Fibroblast of lung (primary cell): Measurements from ENCODE around the gene CAVIN3. TPM values are rescaled to one million over a fixed set of nuclear protein-coding genes. Genes with fewer than 3 reads are reported as not detected.

Source experiments
- DNase-seq, 2 donors: peaks; one replicate each; pipeline versions ENCODE4 v3.0.0 to v3.0.0-alpha.2; 2010; ENCODE audit warnings: low read depth in 2 of 2
- H2AFZ ChIP-seq: 2 replicates; pipeline ENCODE4 v1.5.1; 2012; ENCODE audit warnings: low read length, control low read depth, inconsistent platforms
- H3K27ac ChIP-seq: 2 replicates; pipeline ENCODE4 v1.5.1; 2011; ENCODE audit warnings: low read length, control low read depth; ENCODE audit not compliant: insufficient read depth
- H3K27me3 ChIP-seq: 2 replicates; pipeline ENCODE4 v1.5.1; 2011; ENCODE audit warnings: mild to moderate bottlenecking, low read length; ENCODE audit not compliant: control insufficient read depth, insufficient read depth
- H3K36me3 ChIP-seq: 2 replicates; pipeline ENCODE4 v1.5.1; 2011; ENCODE audit warnings: low read length; ENCODE audit not compliant: control insufficient read depth, insufficient read depth
- H3K4me1 ChIP-seq: 2 replicates; pipeline ENCODE4 v1.5.1; 2011; ENCODE audit warnings: low read length; ENCODE audit not compliant: control insufficient read depth, insufficient read depth; ENCODE audit errors: extremely low read depth
- H3K4me2 ChIP-seq: 2 replicates; pipeline ENCODE4 v1.5.1; 2011; ENCODE audit warnings: low read length, control low read depth; ENCODE audit not compliant: insufficient read depth; ENCODE audit errors: extremely low read depth
- H3K4me3 ChIP-seq, 4 experiments: fragments of 200-600 bp in 1 of 4; sonication (generic) in 1 of 4; replicated peaks in 1 of 4; 2 replicates each; pipeline ENCODE4 v1.5.1; 2011 to 2016; ENCODE audit warnings: low read length in 4 of 4, low read depth in 3 of 4, mild to moderate bottlenecking in 3 of 4, control low read depth in 2 of 4, inconsistent platforms in 1 of 4, mixed read lengths in 1 of 4; ENCODE audit not compliant: insufficient read depth in 1 of 4; ENCODE audit errors: control extremely low read depth in 1 of 4
- H3K79me2 ChIP-seq: 2 replicates; pipeline ENCODE4 v1.5.1; 2012; ENCODE audit warnings: mild to moderate bottlenecking, low read length, inconsistent platforms; ENCODE audit not compliant: control insufficient read depth, insufficient read depth
- H3K9ac ChIP-seq: 2 replicates; pipeline ENCODE4 v1.5.1; 2011; ENCODE audit warnings: mild to moderate bottlenecking, low read length, control low read depth; ENCODE audit not compliant: insufficient read depth
- H3K9me3 ChIP-seq: 2 replicates; pipeline ENCODE4 v1.5.1; 2012; ENCODE audit warnings: low read depth, low read length; ENCODE audit not compliant: control insufficient read depth, insufficient read depth
- H4K20me1 ChIP-seq: 2 replicates; pipeline ENCODE4 v1.5.1; 2011; ENCODE audit warnings: low read length; ENCODE audit not compliant: control insufficient read depth, insufficient read depth; ENCODE audit errors: extremely low read depth
- CTCF ChIP-seq, 2 donors: IDR thresholded peaks in 1 of 2; conservative IDR thresholded peaks in 1 of 2; 1 replicate in 1 of 2; 2 replicates in 1 of 2; pipeline ENCODE4 v1.5.1; 2011 to 2012; ENCODE audit warnings: low read length in 2 of 2, control low read depth in 1 of 2, inconsistent platforms in 1 of 2, low read depth in 1 of 2, mild to moderate bottlenecking in 1 of 2
- EZH2 ChIP-seq: IDR thresholded peaks from 2 replicates; pipeline ENCODE4 v1.5.1; 2012; ENCODE audit warnings: low read length, control low read depth, mild to moderate bottlenecking; ENCODE audit errors: missing control alignments
- polyA plus RNA-seq, 2 donors: library from polyadenylated mRNA; depleted of rRNA in 1 of 2; stranded (reverse) in 1 of 2; unstranded in 1 of 2; fragments of >200 nt; gene quantifications; 2 replicates each; pipeline ENCODE4 v1.2.1, GENCODE V29; 2011 to 2012; ENCODE audit warnings: missing spikeins in 1 of 2
- total RNA-seq: library from RNA; depleted of rRNA; stranded (reverse); fragments of >200 nt; gene quantifications from 2 replicates; pipeline ENCODE4 v1.2.1, GENCODE V29; 2014

Gene CAVIN3
- total and polyA plus RNA-seq, 2 donors (not counting 1 experiment from before 2014, with no cell fraction given) = 50.9 to 87.9 TPM

DNA sequence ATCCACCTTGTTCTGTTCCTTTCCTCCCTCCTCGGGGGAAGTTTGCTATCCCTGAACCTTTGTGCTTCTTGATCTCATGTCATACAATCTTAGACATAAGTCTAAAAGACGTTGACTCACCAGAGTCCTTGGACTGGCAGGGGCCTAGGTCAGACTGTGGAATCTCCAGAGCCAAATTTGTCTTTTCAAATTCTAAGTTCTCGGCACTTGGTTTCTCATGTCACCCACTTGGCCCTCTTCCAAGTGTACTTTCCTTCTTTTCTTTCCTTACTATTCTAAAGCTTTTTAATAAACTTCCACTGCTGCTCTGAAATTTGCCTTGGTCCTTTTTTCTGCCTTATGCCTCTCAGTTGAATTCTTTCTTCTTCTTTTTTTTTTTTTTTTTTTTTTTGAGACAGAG lies 39.9 kb upstream of the CAVIN3 start:
- H3K79me2 ChIP-seq = no peaks in the 10 kb centered on the region
- H2AFZ ChIP-seq = no peak overlapping the region
- no peaks in the 10 kb centered on the region for H4K20me1 ChIP-seq
- no peaks in the 10 kb centered on the region for H3K36me3 ChIP-seq
- H3K4me2 ChIP-seq = no peak overlapping the region
- DNase-seq = no peak
- H3K9me3 ChIP-seq = no peaks in the 10 kb centered on the region
- no peak overlapping the region for H3K27ac ChIP-seq
- no peak overlapping the region for H3K9ac ChIP-seq
- peaks cover 12% of the 10 kb centered on the region for H3K4me1 ChIP-seq
- TF ChIP-seq CTCF (conservative IDR thresholded peaks at IDR 0.05 in 1 of 2, IDR thresholded peaks at IDR 0.05 in 1 of 2; ENCODE audit: low read depth in 1 of 2, low read length in 2 of 2) (no peak), EZH2 (no peak)
- H3K27me3 ChIP-seq = no peaks in the 10 kb centered on the region
- H3K4me3 ChIP-seq = no peak overlapping the region

GRCh38 chr11:6357222-6357621 lies 36.9 kb upstream of the CAVIN3 start:
- Histone ChIP-seq H3K27ac (peak overlapping the region; percentile 58), H3K27me3 (no peaks in the 10 kb centered on the region), H3K9ac (no peak overlapping the region), H3K9me3 (no peaks in the 10 kb centered on the region), H3K4me2 (peak overlapping the region; percentile 70), H3K4me1 (peaks cover 14% of the 10 kb centered on the region), H3K4me3 (no peak overlapping the region), H3K36me3 (no peaks in the 10 kb centered on the region), H3K79me2 (no peaks in the 10 kb centered on the region), H2AFZ (peak overlapping the region; percentile 84), H4K20me1 (no peaks in the 10 kb centered on the region)
- peak; percentile 71 to 95 for DNase-seq
- TF ChIP-seq CTCF (conservative IDR thresholded peaks at IDR 0.05 in 1 of 2, IDR thresholded peaks at IDR 0.05 in 1 of 2; ENCODE audit: low read depth in 1 of 2, low read length in 2 of 2) = no peak
- TF ChIP-seq EZH2 = no peak

GRCh38 chr11:6356503-6357055 lies 36.3 kb upstream of the CAVIN3 start:
- Histone ChIP-seq H3K4me1 (peaks cover 14% of the 10 kb centered on the region), H3K36me3 (no peaks in the 10 kb centered on the region), H3K27ac (peak overlapping the region; percentile 43), H3K79me2 (no peaks in the 10 kb centered on the region), H3K9me3 (no peaks in the 10 kb centered on the region), H2AFZ (peak overlapping the region; percentile 84), H3K27me3 (no peaks in the 10 kb centered on the region), H4K20me1 (no peaks in the 10 kb centered on the region), H3K9ac (no peak overlapping the region), H3K4me3 (no peak overlapping the region), H3K4me2 (peak overlapping the region; percentile 70)
- TF ChIP-seq EZH2 = no peak
- no peak for TF ChIP-seq CTCF (conservative IDR thresholded peaks at IDR 0.05 in 1 of 2, IDR thresholded peaks at IDR 0.05 in 1 of 2; ENCODE audit: low read depth in 1 of 2, low read length in 2 of 2)
- DNase-seq = peak in 1 of 2 donors; percentile 54
